ENCODE results near the gene ABLIM3. TPM values are rescaled to one million over a fixed set of nuclear protein-coding genes. Genes with fewer than 3 reads are reported as not detected.
A peak's percentile ranks its signal among the peaks of the same experiment; 100 is the strongest.
"Not testable (repeated sequence)": the region's sequence is repeated elsewhere in the genome, so short reads cannot be mapped to it uniquely, and the experiment has no call there.

Gene ABLIM3
- total and polyA plus RNA-seq, 2 experiments from 2014 or later: 1.1 to 2.1 TPM

DNA sequence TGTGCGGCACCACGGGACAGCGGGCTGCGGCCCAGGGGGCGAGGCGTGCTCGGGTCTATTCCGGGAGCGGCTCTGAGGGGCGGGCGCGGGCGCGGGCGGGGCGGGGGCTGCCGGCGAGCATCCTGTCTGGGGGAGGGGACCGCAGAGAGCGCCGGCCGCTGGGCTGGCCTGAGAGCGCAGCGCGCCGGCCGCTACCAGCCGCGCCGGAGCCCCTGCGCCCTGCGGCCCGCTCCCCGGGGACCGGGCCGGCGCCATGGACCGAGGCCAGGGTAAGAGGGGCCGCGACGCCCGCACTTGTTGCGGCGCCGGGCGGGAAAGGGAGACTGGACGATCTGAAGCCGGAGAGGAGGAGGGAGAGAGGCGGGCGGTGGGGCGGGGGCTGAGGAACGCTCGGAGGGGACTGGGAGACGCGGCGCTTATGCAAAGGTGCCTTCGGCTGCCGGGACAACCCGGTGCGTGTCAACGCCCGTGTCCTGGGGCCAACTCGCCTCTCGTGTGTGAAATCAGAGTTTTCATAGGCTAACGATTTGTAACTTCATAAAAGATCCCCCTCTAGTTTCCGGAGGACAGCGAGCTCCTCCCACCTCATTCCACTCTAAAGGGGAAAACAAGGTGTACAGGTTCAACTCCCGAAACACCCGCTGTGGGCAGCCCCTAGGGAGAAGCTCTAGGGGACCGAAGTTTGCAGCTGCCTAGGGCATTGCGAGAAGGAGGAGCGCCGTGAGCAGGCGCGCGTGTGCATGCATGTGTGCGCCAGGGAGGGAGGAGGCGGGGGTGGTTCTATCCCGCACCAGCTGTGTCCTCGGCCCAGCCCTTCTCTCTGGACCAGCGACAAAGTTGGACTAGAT is 130.6 kb downstream of the ABLIM3 start, which contains the start of gene AFAP1L1:
Gene AFAP1L1 (plus strand): TSS at position 144 of the 848 bp plus-strand sequence. CDS start 110 bp downstream, at position 254.
- Histone ChIP-seq H3K36me3 (no peaks in the 10 kb centered on the region), H3K4me1 (ENCODE audit: low read depth) (peaks cover 17% of the 10 kb centered on the region), H3K27ac (no peak within 1 kb of the TSS), H3K9me3 (ENCODE audit: low read depth) (no peaks in the 10 kb centered on the region), H3K27me3 (peaks cover 11% of the 10 kb centered on the region), H3K4me3 (peak within 1 kb of the TSS; percentile 63)
- DNase-seq (ENCODE audit: low read depth in 1 of 2, low spot score in 1 of 2): peak; percentile 53 to 79
- TF ChIP-seq, protein P1, sequence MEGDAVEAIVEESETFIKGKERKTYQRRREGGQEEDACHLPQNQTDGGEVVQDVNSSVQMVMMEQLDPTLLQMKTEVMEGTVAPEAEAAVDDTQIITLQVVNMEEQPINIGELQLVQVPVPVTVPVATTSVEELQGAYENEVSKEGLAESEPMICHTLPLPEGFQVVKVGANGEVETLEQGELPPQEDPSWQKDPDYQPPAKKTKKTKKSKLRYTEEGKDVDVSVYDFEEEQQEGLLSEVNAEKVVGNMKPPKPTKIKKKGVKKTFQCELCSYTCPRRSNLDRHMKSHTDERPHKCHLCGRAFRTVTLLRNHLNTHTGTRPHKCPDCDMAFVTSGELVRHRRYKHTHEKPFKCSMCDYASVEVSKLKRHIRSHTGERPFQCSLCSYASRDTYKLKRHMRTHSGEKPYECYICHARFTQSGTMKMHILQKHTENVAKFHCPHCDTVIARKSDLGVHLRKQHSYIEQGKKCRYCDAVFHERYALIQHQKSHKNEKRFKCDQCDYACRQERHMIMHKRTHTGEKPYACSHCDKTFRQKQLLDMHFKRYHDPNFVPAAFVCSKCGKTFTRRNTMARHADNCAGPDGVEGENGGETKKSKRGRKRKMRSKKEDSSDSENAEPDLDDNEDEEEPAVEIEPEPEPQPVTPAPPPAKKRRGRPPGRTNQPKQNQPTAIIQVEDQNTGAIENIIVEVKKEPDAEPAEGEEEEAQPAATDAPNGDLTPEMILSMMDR (IDR thresholded peaks at IDR 0.05; ENCODE audit: low read depth, low read length): no peak

DNA sequence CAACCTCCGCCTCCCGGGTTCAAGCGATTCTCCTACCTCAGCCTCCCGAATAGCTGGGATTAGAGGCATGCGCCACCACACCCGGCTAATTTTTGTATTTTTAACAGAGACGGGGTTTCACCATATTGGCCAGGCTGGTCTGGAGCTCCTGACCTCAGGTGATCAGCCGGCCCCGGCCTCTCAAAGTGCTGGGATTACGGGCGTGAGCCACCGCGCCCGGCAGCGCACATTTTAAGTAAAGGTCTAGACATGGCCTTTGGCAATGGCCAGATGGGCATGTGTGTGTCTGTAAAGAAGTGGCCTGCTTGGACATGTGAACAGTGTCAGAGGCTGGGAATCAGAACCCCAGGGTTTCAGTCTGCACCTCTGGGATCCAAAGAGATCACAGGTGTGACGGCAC is 131.5 kb downstream of the ABLIM3 start:
- H3K9me3 ChIP-seq (ENCODE audit: low read depth); H3K27ac ChIP-seq; DNase-seq (ENCODE audit: low read depth in 1 of 2, low spot score in 1 of 2); H3K36me3 ChIP-seq: not testable (repeated sequence)
- Histone ChIP-seq H3K4me3 (peak overlapping the region; percentile 63), H3K4me1 (ENCODE audit: low read depth) (peaks cover 17% of the 10 kb centered on the region), H3K27me3 (peaks cover 11% of the 10 kb centered on the region)

DNA sequence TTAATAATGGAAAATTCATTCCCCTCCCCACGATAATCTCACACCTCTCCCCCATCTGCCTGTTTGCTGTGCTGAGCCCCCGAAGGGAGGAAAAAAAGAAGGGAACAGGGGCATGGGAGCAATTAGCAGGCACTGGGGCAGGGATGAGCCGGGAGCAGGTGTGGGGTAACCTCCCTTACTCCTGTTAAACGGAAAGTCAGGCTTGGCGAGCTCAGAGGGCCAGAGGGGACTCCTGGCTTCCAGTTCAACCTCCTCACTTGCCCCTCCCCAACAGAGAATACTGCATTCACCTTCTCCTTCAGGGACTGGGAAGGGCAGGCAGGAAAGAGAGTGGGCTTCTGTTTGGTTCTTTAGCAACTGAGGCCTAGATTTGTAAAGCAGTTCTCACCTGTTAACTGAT is 131.9 kb downstream of the ABLIM3 start:
- DNase-seq (ENCODE audit: low read depth in 1 of 2, low spot score in 1 of 2): no peak
- no peaks in the 10 kb centered on the region for H3K9me3 ChIP-seq (ENCODE audit: low read depth)
- H3K27ac ChIP-seq: peak overlapping the region; percentile 3
- H3K4me3 ChIP-seq: no peak overlapping the region
- TF ChIP-seq, protein P1 (IDR thresholded peaks at IDR 0.05; ENCODE audit: low read depth, low read length): no peak
- peaks cover 11% of the 10 kb centered on the region for H3K27me3 ChIP-seq
- H3K36me3 ChIP-seq: no peaks in the 10 kb centered on the region
- H3K4me1 ChIP-seq (ENCODE audit: low read depth): peaks cover 17% of the 10 kb centered on the region

DNA sequence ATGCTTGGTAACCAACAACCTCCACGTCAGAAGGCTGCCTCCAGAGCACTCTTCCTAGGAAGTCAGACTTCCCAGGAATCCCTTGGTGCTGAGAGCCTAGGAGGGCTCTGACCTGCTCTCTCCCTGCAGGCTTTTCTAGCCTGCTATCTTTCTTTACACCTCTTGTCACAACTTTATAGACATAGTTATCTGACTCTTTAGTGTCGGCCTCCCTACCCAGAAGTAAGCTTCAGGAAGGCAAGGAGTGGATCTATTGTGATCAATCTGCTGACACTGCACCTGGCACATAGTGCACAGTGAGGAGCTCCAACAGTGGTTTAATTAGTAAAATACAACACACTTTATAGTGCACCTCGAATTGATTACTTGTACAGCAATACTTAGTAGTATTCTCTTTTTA is 132.7 kb downstream of the ABLIM3 start:
- Histone ChIP-seq H3K27ac (peak overlapping the region; percentile 3), H3K36me3 (no peaks in the 10 kb centered on the region), H3K4me3 (no peak overlapping the region), H3K4me1 (ENCODE audit: low read depth) (peaks cover 17% of the 10 kb centered on the region), H3K9me3 (ENCODE audit: low read depth) (no peaks in the 10 kb centered on the region), H3K27me3 (peaks cover 11% of the 10 kb centered on the region)
- peak in 1 of 2 donors; percentile 24 for DNase-seq (ENCODE audit: low read depth in 1 of 2, low spot score in 1 of 2)
- TF ChIP-seq, protein P1 (IDR thresholded peaks at IDR 0.05; ENCODE audit: low read depth, low read length): no peak

DNA sequence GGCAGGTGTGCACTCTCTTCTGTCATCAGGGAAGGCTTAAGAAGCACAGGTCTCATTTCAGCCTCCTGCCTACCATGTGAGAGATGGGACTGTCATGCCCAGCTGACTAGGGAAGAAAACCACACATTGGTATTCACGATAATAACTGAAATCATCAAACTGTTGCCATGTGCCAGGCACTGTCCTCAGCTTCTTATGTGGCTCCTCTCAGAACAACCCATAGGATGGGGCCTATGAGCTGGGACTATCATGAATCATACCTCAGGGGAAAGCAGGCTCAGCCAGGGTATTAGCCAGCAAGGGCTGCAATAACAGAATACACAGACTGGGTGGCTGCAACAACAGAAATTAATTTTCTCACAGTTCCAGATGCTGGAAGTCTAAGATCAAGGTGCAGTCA is 133.6 kb downstream of the ABLIM3 start:
- TF ChIP-seq, protein P1 (IDR thresholded peaks at IDR 0.05; ENCODE audit: low read depth, low read length): no peak

DNA sequence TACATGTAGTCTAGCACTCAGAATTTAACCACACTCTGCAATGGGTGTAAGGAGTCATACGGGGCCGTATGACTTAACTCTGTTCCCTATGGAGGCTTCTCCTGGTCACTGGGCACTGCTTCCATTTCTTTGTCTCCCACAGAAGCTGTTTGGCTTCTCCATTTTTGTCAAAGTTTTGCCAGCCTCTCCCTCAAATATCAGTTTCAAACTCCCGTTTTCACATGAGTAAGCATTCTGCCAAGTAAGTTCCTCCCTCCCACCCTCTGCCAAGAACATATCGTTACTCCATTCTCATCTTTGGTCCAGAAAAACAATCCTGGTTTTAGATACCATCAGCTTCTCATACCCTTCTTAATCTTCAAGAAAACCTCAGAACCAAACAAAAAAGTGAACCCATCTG is 136.5 kb downstream of the ABLIM3 start:
- no peak overlapping the region for H3K4me3 ChIP-seq
- TF ChIP-seq, protein P1 (IDR thresholded peaks at IDR 0.05; ENCODE audit: low read depth, low read length): no peak
- no peak overlapping the region for H3K27ac ChIP-seq
- peaks cover 25% of the 10 kb centered on the region for H3K4me1 ChIP-seq (ENCODE audit: low read depth)
- no peaks in the 10 kb centered on the region for H3K27me3 ChIP-seq
- peak in 1 of 2 donors; percentile 52 for DNase-seq (ENCODE audit: low read depth in 1 of 2, low spot score in 1 of 2)
- H3K9me3 ChIP-seq (ENCODE audit: low read depth): no peaks in the 10 kb centered on the region
- no peaks in the 10 kb centered on the region for H3K36me3 ChIP-seq

More for the DNA sequence above, 133.6 kb downstream of the ABLIM3 start:
- Histone ChIP-seq H3K36me3 (no peaks in the 10 kb centered on the region), H3K4me1 (ENCODE audit: low read depth) (peaks cover 17% of the 10 kb centered on the region), H3K27me3 (peaks cover 11% of the 10 kb centered on the region), H3K4me3 (no peak overlapping the region), H3K27ac (no peak overlapping the region), H3K9me3 (ENCODE audit: low read depth) (no peaks in the 10 kb centered on the region)
- DNase-seq (ENCODE audit: low read depth in 1 of 2, low spot score in 1 of 2): no peak
